LNCaP clone FGC (cell line): ENCODE measurements around the gene PAQR4.

Experiments used
- DNase-seq: peaks from one replicate; pipeline ENCODE4 v3.0.0-alpha.2; 2011; ENCODE audit warnings: low read depth
- H3K4me3 ChIP-seq: 2 replicates; pipeline ENCODE4 v1.5.1; 2011; ENCODE audit warnings: mild to moderate bottlenecking, low read depth, low read length, control low read depth
- TF ChIP-seq, protein P1 (sequence below): IDR thresholded peaks from 2 replicates; pipeline ENCODE4 v1.5.1; 2012; ENCODE audit warnings: mild to moderate bottlenecking; ENCODE audit not compliant: control insufficient read depth, insufficient read depth; ENCODE audit errors: extremely low read depth

The PAQR4 gene

GRCh38 chr16:3010510-3010909 lies 41.4 kb downstream of the PAQR4 start:
- DNase-seq: no peak
- TF ChIP-seq, protein P1, sequence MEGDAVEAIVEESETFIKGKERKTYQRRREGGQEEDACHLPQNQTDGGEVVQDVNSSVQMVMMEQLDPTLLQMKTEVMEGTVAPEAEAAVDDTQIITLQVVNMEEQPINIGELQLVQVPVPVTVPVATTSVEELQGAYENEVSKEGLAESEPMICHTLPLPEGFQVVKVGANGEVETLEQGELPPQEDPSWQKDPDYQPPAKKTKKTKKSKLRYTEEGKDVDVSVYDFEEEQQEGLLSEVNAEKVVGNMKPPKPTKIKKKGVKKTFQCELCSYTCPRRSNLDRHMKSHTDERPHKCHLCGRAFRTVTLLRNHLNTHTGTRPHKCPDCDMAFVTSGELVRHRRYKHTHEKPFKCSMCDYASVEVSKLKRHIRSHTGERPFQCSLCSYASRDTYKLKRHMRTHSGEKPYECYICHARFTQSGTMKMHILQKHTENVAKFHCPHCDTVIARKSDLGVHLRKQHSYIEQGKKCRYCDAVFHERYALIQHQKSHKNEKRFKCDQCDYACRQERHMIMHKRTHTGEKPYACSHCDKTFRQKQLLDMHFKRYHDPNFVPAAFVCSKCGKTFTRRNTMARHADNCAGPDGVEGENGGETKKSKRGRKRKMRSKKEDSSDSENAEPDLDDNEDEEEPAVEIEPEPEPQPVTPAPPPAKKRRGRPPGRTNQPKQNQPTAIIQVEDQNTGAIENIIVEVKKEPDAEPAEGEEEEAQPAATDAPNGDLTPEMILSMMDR: no peak
- H3K4me3 ChIP-seq: no peak overlapping the region

GRCh38 chr16:3012246-3012645 lies 43.1 kb downstream of the PAQR4 start:
- TF ChIP-seq, protein P1: no peak
- no peak overlapping the region for H3K4me3 ChIP-seq
- DNase-seq: no peak

- TF ChIP-seq, protein P1: no peak
- no peak for DNase-seq
- no peak within 1 kb of the TSS for H3K4me3 ChIP-seq
Observed at GRCh38 chr16:3012828-3013420, 43.8 kb downstream of the PAQR4 start, which contains the start of gene CLDN9. Gene CLDN9, plus strand, starts transcription at chr16:3012923. Its CDS starts 440 bp downstream, at chr16:3013363.

DNA sequence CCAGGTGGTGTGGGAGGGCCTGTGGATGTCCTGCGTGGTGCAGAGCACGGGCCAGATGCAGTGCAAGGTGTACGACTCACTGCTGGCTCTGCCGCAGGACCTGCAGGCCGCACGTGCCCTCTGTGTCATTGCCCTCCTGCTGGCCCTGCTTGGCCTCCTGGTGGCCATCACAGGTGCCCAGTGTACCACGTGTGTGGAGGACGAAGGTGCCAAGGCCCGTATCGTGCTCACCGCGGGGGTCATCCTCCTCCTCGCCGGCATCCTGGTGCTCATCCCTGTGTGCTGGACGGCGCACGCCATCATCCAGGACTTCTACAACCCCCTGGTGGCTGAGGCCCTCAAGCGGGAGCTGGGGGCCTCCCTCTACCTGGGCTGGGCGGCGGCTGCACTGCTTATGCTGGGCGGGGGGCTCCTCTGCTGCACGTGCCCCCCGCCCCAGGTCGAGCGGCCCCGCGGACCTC lies 44.4 kb downstream of the PAQR4 start:
- no peak for DNase-seq
- no peak overlapping the region for H3K4me3 ChIP-seq
- TF ChIP-seq, protein P1: no peak

DNA sequence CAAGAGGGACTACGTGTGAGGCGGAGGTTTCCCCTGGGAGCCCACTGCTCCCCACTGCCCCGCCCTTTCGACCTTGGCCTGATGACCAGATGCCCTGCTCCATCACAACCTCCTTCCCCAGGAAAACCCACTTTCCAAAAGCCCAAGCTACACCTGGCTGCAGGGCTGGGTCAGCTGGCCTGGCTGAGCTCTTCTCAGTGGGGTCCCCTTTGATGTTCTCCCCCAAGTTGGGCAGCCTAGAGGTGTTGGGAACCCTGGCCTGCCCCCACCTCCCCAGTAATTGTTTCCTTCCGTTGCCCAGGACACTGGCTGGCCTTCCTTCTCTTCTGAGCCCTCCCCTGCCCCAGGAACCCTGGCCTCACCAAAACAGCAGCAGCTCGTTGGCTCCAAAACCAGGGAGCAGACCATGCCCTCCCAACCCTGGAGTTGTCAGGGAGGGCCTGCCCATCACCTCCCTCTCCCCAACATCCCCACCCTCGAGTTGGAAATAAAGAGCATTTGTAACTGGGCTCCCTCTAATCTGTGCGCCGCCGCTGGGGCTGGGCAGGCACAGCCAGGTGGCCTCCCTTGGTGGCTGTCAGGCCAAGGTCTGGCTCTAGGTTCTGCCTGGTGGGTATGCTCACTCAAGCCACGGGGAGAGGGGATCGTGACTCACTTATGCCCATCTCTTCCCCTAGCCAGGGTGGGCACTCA lies 45.0 kb downstream of the PAQR4 start:
- no peak overlapping the region for H3K4me3 ChIP-seq
- TF ChIP-seq, protein P1: no peak

DNA sequence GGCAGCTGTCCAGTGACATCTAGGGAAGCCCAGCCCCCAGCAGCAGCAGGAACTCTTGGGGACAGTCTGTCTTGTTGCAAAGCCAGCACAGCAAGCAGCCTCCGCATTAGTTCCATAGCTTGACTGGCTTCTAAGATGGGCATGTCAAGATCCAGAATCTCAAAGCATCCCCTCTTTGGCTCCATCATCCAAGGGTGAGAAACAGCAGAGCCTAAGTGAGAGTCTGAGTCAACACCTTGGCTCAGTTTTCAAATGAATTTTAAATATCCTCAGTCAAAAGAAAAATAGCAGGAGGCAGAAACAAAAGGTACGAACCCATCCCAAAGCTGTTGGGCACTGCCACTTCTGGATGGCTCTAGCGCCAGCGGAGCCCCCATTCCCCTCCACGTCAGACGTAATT lies 45.8 kb downstream of the PAQR4 start:
- no peak overlapping the region for H3K4me3 ChIP-seq
- DNase-seq: no peak
- TF ChIP-seq, protein P1: no peak

More for the DNA sequence above, 45.0 kb downstream of the PAQR4 start:
- no peak for DNase-seq
